GM18858 (cell line): ENCODE measurements around the gene LENG9.
"Not testable (repeated sequence)": the region's sequence is repeated elsewhere in the genome, so short reads cannot be mapped to it uniquely, and the experiment has no call there.

ENCODE experiments used
- ATAC-seq: cut with Tn5 transposase; IDR thresholded peaks from one replicate; pipeline ENCODE4 v1.9.1; 2021; ENCODE audit not compliant: unreplicated experiment

The LENG9 gene

DNA sequence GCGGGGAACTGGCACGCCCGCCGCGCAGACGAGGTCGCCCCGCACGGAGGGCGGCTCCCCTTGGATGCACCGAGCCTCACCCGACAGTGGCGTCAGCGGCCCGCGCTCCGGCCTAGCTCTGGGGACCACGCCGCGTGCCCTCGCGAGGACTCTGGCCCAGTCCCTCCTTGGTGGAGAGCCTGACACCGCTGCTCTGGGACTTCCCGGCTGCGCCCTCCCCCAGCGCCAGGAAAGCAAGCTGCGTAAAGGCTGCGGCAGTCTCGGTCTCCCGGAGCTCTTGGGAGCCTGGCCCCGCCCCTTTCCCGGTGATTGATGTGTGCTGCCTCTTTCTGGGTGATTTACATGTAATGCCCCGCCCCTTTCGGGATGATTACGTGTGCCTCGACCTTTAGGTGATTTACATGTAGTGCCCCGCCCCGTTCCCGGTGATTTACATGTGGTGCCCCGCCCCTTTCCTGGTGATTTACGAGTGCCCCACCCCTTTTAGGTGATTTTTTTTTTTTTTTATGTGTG is at the start of gene LENG9:
Gene LENG9 (minus strand): TSS at position 248 of the 513 bp plus-strand sequence. CDS start 252 bp downstream, outside the sequence.
- peak; percentile 35 for ATAC-seq

GRCh38 chr19:54509200-54509940 is 45.8 kb upstream of the LENG9 start:
- not testable (repeated sequence) for ATAC-seq

GRCh38 chr19:54508487-54508886 is 44.9 kb upstream of the LENG9 start:
- ATAC-seq, result not testable (repeated sequence)

DNA sequence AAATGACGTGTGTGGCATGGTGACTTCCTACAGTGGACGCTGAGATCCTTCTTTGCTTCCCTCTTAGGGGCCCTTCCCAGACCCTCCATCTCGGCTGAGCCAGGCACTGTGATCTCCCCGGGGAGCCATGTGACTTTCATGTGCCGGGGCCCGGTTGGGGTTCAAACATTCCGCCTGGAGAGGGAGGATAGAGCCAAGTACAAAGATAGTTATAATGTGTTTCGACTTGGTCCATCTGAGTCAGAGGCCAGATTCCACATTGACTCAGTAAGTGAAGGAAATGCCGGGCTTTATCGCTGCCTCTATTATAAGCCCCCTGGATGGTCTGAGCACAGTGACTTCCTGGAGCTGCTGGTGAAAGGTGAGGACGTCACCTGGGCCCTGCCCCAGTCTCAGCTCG is 44.2 kb upstream of the LENG9 start:
- ATAC-seq, result no peak

- ATAC-seq, result not testable (repeated sequence)
Measured at GRCh38 chr19:54507038-54507717, 43.6 kb upstream of the LENG9 start.

DNA sequence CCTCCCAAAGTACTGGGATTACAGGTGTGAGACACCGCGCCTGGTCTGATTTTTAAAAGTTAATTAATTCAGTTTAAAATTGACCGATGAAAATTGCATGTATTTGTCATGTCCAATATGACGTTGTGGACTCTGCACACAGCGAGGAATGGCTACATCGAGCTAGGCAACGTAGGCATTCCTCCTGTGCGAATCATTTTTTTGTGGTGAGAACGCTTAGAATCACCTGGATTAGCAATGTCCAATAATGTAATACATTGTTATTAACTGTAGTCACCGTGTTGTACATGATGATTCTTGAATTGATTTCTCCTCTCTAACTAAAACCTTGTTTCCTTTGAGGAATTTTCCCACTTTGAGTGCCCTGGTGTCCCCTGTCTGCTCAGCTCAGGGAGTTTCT is 42.5 kb upstream of the LENG9 start:
- ATAC-seq, result no peak

DNA sequence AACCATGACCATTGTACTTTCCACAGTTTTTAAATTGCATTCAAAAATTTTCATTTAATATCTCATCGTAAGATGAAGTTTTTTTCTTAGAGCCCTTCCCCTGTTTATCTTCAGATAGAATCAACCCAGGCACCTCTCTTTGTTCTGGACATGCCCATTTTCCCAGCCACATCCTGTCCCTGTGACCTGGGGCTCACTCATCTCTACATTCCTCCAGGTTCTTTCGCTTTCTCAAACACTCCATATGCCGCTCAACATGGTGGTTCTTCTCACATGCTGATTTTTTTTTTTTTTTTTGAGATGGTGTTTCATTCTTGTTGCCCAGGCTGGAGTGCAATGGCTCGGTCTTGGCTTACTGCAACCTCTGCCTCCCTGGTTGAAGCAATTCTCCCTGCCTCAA is 42.0 kb upstream of the LENG9 start:
- ATAC-seq, result not testable (repeated sequence)

DNA sequence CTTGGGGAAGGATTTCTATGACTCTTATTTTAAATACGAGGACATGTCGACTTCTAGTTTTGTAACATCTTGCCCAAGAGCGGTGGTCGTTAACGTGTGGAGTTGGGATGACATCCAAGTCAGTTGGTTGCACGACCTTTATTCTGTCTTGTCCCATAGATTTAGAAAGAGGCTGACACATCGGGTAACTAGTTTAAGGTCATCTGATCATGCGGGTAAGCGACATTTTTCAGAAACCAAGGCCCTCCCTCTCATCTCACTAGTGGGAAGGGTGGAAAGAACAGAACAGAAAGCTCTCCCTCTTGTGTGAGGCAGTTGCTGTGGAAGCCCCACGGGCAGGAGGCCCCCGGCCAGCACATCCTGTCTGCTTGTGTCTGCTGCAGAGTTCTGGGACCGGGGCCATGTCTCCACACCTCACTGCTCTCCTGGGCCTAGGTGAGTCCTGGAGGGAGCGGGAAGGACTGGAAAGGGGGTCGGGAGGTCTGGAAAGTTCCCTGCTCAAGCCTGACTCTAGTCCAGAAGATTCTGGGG is 39.0 kb upstream of the LENG9 start, which contains the start of gene LAIR2:
Gene LAIR2 (plus strand): TSS at position 314 of the 531 bp plus-strand sequence. CDS start 88 bp downstream, at position 402.
- no peak for ATAC-seq

DNA sequence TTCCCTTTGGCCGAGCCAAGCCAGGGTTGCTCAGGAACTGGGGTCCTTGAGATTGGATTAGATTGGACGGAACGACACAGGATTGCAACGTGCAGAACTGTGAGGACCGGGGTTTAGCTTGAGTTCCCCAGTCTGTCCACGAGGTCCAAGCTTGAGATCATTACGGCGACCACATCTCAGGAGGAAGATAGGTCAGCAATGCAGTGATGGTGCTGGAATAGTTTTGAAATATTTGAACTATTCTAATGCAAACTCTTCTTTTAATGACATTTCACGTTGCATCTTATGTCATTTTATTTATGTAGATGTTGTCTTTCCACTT is 34.8 kb upstream of the LENG9 start:
- ATAC-seq, result not testable (repeated sequence)

DNA sequence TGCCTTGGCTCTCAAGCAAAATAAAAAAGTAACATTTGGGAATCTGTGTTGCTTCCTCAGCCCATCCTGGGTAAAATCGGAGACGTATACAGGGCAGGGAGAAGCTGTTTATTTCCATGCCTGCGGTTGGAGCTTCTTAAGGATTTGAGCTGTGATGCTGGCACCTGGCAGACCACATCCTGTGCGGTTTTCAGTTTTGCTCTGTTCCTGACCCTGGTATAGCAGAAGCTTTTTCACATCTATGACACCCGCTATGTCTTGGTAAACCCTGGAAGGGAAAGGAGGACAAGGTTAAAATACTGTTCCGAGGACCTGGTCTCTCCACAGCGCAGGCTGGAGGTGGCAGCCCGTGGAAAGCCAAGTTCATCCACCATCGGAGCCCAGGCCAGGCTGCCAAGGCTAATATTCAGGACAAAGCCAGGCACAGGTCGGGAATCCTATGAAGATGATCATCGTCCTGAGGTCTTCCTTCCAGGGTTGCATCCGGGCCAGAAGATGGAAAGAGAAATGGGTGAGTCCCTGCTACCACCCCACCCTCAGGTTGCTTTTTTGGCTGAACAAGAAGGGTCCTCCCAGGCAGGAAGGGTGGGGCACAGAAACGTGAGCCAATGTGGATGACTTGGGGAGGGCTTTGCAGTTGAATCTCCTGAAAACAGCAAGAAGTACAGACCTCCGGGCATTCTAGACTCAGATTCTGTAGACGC is 34.3 kb upstream of the LENG9 start:
- not testable (repeated sequence) for ATAC-seq

- not testable (repeated sequence) for ATAC-seq
Measured at GRCh38 chr19:54495284-54495683, 31.7 kb upstream of the LENG9 start.

GRCh38 chr19:54493967-54494585 is 30.5 kb upstream of the LENG9 start:
- ATAC-seq, result no peak

DNA sequence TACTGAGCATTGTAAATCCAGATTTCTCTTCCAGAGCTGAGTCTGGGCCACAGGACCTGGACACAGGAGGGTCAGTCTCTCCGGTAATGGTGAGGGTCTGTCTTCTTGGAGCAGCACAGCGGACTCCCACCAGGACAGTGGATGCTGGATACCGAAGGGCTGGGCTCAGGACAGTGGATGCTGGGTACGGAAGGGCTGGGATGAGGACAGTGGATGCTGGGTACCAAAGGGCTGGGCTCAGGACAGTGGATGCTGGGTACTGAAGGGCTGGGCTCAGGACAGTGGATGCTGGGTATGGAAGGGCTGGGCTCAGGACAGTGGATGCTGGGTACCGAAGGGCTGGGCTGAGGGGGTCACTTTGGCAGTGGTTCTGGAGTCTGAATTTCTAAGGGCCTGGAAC is 29.5 kb upstream of the LENG9 start:
- ATAC-seq, result not testable (repeated sequence)

- ATAC-seq, result no peak
Measured at GRCh38 chr19:54492568-54492967, 29.0 kb upstream of the LENG9 start.

- no peak for ATAC-seq
Measured at GRCh38 chr19:54489766-54490165, 26.2 kb upstream of the LENG9 start.

DNA sequence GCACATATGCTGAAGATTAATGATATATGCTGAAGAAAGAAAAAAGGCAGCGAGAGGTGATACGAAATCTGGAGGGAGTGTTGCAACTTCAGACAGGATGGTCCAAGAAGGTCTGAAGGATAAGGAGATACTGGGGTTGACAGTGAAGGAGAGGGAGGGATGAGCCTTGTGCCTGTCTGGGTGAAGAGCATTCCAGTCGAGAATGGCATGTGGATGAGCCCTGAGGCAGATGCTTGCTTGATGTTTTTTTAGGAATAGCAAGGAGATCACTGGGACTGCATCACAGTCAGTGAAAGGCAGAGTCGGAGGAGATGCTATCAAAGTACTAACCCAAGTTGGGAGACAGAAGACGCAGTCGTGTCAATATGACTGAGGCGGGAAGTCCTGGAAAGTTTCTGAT is 25.8 kb upstream of the LENG9 start:
- ATAC-seq, result no peak

DNA sequence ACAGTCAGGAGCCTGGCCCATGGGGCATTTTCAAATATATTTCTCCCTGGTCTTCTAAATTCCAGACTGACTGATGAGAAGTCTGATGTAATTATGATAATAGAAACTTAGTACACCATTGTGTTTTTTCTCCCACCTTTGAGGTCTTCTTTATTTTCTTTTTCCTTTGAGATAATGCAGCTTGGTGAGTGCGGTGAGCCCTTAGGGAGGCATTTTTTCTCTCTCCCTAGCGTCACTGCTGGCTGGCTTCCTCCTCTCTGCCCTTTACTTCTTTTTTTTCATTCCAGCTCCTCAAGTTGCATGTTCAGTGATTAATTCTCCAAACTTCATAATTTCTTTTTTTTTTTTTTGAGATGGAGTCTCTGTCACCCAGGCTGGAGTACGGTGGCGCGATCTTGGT is 22.3 kb upstream of the LENG9 start:
- no peak for ATAC-seq

DNA sequence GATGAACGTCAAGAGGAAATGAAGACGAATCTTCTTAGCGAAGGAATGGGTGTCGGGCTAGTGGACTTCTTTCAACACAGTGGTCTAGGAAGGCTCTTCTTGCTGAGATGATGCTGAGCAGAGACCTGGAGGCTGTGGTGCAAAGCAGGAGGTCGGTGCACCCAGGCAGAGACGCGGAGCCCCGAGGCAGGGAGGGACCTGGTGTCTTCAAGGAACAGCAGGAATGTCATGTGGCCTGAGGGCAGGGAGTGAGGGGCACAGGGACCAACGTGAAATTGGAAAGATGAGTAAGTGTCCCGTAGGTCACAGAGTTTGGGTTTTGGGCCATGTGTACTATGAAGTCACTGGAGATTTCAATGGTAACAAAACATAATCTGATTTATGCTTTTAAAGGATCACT is 20.9 kb upstream of the LENG9 start:
- no peak for ATAC-seq

DNA sequence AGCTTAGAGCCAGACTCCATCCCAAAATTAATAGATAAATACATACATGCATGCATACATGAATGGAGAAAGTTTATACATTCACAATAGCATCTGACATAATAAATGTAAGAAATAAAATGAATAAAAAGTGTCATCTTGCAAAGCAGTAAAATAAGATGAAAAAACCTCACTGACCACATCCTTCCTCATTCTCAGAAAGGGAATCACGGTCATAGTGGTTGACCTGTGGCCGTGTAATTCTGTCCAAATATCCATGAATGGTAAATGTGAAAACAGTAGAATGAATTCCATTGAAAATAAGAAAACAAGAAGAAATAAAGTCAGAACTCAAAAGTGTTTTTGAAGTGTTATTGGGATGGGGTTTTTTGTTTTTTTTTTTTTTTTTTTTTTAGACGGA is 19.3 kb upstream of the LENG9 start:
- ATAC-seq, result no peak

DNA sequence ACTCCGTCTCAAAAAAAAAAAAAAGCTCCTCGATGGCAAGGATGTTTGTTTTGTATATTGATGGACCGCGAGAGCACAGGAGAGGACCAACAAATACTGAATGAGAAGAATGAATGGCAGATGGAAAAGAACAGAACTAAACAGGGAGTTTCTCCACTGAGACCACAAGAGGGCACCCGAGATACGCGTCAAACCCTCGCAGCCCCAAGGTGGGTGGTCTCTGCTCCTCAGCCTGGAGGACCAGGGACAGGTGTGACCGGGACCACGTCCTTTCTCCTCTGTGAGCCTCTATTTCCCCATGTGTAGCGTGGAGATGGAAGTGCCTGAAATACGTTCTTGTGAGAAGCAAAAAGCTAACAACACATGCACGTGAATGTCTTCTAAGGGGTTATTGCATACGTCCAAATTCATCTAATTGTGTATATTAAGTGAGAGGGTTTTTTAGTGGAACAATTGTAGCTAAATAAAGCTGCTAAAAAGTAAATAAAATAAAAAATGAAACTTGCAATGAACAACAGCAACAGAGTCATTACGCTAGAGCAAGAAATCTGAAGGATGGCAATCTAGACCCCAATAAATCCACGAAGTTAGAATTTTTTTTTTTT is 17.9 kb upstream of the LENG9 start:
- no peak for ATAC-seq

DNA sequence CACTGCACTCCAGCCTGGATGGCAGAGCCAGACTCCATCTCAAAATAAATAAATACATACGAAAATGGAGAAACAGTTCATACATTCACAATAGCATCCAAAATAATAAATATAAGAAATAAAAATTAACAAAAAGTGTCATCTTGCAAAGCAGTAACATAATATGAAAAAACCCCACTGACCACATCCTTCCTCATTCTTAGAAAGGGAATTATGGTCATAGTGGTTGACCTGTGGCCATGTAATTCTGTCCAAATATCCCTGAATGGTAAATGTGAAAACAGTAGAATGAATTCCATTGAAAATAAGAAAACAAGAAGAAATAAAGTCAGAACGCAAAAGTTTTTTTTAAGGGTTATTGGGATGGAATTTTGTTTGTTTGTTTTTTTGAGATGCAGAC is 16.5 kb upstream of the LENG9 start:
- ATAC-seq, result no peak
